H1 (cell line): ENCODE data around the gene LRRC28. TPM values are rescaled to one million over a fixed set of nuclear protein-coding genes. Genes with fewer than 3 reads are reported as not detected.

ENCODE experiments used
- CREB1 ChIP-seq: IDR thresholded peaks from 2 replicates; pipeline ENCODE4 v1.6.1; 2012; ENCODE audit warnings: inconsistent platforms
- GTF2F1 ChIP-seq: IDR thresholded peaks from 2 replicates; pipeline ENCODE4 v1.6.1; 2012; ENCODE audit warnings: low read depth, low read length, improper control_type of control experiment, borderline replicate concordance
- RAD21 ChIP-seq, 2 experiments: IDR thresholded peaks in 1 of 2; conservative IDR thresholded peaks in 1 of 2; 2 replicates each; pipeline ENCODE4 v1.6.1; 2011; ENCODE audit warnings: low read depth in 2 of 2, low read length in 2 of 2, improper control_type of control experiment in 1 of 2, inconsistent platforms in 1 of 2, mild to moderate bottlenecking in 1 of 2, moderate library complexity in 1 of 2
- RXRA ChIP-seq: IDR thresholded peaks from 2 replicates; pipeline ENCODE4 v1.6.1; 2011; ENCODE audit warnings: low read depth, mild to moderate bottlenecking, low read length, moderate library complexity; ENCODE audit not compliant: insufficient read depth
- polyA plus RNA-seq, 7 experiments: library from polyadenylated mRNA; depleted of rRNA in 3 of 7; stranded (reverse) in 5 of 7; unstranded in 2 of 7; fragments of >200 nt in 5 of 7; fragments of 200-250 nt in 2 of 7; gene quantifications; 1 replicate in 5 of 7; 2 replicates in 1 of 7; 4 replicates in 1 of 7; pipeline versions ENCODE4 v1.2.1 to v1.2.3, GENCODE V29; 2011 to 2013; ENCODE audit warnings: missing spikeins in 2 of 7, mixed read lengths in 2 of 7
- total RNA-seq: library from RNA; stranded (reverse); fragmentation: NEBNext Ultra II Directional; extraction: Animal tissue kit (Norgen Biotek cat#: 25700); gene quantifications from 2 replicates; pipeline ENCODE4 v1.2.1, GENCODE V29; 2021
- TF ChIP-seq, protein P1 (sequence below): fragments of 300-600 bp; sonication (generic); IDR thresholded peaks from 2 replicates; pipeline ENCODE4 v1.7.1; 2012; ENCODE audit warnings: low read length, moderate library complexity, mild to moderate bottlenecking, inconsistent platforms; ENCODE audit not compliant: insufficient replicate concordance
- TF ChIP-seq, protein P2 (sequence below): IDR thresholded peaks from 2 replicates; pipeline ENCODE4 v1.6.1; 2012; ENCODE audit warnings: inconsistent platforms
- TF ChIP-seq, protein P3 (sequence below), 3 experiments: IDR thresholded peaks; 1 replicate in 2 of 3; 2 replicates in 1 of 3; pipeline versions ENCODE4 v1.5.1 to v1.6.1; 2011; ENCODE audit warnings: low read length in 3 of 3, mild to moderate bottlenecking in 3 of 3, inconsistent platforms in 2 of 3, low read depth in 1 of 3, moderate library complexity in 1 of 3; ENCODE audit not compliant: insufficient read depth in 1 of 3; ENCODE audit errors: control extremely low read depth in 1 of 3

Gene LRRC28
- total and polyA plus RNA-seq, 2 of the 8 experiments (the other 6 are each of a cell fraction or from before 2014, with no cell fraction given): 20.2 to 23.3 TPM

DNA sequence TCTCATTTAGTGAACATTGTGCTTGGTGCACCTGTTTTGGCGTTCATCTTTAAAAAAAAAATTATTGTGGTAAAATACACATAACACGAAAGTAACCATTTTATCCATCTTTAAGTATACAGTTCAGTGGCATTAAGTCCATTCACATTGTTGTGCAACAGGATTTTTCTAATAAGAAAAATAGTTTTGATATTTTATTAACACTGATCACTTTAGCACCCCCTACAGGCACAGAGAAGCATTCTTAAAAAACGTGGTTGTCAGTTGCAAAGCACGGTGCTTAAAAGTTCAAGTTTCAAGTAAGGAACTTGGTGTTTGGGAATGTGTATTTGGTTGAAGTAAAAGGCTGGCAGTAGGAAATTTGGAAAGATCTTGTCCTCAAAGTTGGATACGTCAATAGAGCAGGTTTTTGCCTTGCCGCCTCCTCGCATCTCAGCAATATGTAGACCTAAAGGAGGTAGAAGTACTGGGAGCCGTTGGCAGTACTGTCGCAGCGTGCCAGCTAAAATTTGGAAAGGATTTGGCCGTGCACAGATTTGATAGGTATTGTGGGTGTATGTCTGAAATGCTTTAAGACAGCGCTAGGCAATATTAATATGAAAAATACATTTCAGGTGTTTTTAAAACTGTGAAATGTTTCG, 110.4 kb downstream of the LRRC28 start (continued):
- TF ChIP-seq, protein P1, sequence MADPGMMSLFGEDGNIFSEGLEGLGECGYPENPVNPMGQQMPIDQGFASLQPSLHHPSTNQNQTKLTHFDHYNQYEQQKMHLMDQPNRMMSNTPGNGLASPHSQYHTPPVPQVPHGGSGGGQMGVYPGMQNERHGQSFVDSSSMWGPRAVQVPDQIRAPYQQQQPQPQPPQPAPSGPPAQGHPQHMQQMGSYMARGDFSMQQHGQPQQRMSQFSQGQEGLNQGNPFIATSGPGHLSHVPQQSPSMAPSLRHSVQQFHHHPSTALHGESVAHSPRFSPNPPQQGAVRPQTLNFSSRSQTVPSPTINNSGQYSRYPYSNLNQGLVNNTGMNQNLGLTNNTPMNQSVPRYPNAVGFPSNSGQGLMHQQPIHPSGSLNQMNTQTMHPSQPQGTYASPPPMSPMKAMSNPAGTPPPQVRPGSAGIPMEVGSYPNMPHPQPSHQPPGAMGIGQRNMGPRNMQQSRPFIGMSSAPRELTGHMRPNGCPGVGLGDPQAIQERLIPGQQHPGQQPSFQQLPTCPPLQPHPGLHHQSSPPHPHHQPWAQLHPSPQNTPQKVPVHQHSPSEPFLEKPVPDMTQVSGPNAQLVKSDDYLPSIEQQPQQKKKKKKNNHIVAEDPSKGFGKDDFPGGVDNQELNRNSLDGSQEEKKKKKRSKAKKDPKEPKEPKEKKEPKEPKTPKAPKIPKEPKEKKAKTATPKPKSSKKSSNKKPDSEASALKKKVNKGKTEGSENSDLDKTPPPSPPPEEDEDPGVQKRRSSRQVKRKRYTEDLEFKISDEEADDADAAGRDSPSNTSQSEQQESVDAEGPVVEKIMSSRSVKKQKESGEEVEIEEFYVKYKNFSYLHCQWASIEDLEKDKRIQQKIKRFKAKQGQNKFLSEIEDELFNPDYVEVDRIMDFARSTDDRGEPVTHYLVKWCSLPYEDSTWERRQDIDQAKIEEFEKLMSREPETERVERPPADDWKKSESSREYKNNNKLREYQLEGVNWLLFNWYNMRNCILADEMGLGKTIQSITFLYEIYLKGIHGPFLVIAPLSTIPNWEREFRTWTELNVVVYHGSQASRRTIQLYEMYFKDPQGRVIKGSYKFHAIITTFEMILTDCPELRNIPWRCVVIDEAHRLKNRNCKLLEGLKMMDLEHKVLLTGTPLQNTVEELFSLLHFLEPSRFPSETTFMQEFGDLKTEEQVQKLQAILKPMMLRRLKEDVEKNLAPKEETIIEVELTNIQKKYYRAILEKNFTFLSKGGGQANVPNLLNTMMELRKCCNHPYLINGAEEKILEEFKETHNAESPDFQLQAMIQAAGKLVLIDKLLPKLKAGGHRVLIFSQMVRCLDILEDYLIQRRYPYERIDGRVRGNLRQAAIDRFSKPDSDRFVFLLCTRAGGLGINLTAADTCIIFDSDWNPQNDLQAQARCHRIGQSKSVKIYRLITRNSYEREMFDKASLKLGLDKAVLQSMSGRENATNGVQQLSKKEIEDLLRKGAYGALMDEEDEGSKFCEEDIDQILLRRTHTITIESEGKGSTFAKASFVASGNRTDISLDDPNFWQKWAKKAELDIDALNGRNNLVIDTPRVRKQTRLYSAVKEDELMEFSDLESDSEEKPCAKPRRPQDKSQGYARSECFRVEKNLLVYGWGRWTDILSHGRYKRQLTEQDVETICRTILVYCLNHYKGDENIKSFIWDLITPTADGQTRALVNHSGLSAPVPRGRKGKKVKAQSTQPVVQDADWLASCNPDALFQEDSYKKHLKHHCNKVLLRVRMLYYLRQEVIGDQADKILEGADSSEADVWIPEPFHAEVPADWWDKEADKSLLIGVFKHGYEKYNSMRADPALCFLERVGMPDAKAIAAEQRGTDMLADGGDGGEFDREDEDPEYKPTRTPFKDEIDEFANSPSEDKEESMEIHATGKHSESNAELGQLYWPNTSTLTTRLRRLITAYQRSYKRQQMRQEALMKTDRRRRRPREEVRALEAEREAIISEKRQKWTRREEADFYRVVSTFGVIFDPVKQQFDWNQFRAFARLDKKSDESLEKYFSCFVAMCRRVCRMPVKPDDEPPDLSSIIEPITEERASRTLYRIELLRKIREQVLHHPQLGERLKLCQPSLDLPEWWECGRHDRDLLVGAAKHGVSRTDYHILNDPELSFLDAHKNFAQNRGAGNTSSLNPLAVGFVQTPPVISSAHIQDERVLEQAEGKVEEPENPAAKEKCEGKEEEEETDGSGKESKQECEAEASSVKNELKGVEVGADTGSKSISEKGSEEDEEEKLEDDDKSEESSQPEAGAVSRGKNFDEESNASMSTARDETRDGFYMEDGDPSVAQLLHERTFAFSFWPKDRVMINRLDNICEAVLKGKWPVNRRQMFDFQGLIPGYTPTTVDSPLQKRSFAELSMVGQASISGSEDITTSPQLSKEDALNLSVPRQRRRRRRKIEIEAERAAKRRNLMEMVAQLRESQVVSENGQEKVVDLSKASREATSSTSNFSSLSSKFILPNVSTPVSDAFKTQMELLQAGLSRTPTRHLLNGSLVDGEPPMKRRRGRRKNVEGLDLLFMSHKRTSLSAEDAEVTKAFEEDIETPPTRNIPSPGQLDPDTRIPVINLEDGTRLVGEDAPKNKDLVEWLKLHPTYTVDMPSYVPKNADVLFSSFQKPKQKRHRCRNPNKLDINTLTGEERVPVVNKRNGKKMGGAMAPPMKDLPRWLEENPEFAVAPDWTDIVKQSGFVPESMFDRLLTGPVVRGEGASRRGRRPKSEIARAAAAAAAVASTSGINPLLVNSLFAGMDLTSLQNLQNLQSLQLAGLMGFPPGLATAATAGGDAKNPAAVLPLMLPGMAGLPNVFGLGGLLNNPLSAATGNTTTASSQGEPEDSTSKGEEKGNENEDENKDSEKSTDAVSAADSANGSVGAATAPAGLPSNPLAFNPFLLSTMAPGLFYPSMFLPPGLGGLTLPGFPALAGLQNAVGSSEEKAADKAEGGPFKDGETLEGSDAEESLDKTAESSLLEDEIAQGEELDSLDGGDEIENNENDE: no peak
- TF ChIP-seq RAD21 (IDR thresholded peaks at IDR 0.05 in 1 of 2, conservative IDR thresholded peaks at IDR 0.05 in 1 of 2; ENCODE audit: low read depth in 2 of 2, low read length in 2 of 2): peak in 1 of 2 experiments; percentile 27; a peak in 1 of 4 replicates
- no peak for TF ChIP-seq RXRA
- TF ChIP-seq, protein P2, sequence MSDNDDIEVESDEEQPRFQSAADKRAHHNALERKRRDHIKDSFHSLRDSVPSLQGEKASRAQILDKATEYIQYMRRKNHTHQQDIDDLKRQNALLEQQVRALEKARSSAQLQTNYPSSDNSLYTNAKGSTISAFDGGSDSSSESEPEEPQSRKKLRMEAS: no peak
- TF ChIP-seq CREB1: no peak
- TF ChIP-seq, protein P3, sequence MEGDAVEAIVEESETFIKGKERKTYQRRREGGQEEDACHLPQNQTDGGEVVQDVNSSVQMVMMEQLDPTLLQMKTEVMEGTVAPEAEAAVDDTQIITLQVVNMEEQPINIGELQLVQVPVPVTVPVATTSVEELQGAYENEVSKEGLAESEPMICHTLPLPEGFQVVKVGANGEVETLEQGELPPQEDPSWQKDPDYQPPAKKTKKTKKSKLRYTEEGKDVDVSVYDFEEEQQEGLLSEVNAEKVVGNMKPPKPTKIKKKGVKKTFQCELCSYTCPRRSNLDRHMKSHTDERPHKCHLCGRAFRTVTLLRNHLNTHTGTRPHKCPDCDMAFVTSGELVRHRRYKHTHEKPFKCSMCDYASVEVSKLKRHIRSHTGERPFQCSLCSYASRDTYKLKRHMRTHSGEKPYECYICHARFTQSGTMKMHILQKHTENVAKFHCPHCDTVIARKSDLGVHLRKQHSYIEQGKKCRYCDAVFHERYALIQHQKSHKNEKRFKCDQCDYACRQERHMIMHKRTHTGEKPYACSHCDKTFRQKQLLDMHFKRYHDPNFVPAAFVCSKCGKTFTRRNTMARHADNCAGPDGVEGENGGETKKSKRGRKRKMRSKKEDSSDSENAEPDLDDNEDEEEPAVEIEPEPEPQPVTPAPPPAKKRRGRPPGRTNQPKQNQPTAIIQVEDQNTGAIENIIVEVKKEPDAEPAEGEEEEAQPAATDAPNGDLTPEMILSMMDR (IDR thresholded peaks at IDR 0.05; ENCODE audit: control extremely low read depth in 1 of 3, insufficient read depth in 1 of 3, low read depth in 1 of 3, low read length in 3 of 3): peak in 2 of 3 experiments; percentile 26 to 49; a peak in 2 of 4 replicates
- TF ChIP-seq GTF2F1: no peak
